HG02623 (cell line): Measurements from ENCODE around the gene PRKCI.
"Not testable (repeated sequence)": the region's sequence is repeated elsewhere in the genome, so short reads cannot be mapped to it uniquely, and the experiment has no call there.

Experiments
- ATAC-seq: cut with Tn5 transposase; IDR thresholded peaks from one replicate; pipeline ENCODE4 v1.9.1; 2021; ENCODE audit warnings: moderate library complexity; ENCODE audit not compliant: unreplicated experiment

Gene PRKCI

DNA sequence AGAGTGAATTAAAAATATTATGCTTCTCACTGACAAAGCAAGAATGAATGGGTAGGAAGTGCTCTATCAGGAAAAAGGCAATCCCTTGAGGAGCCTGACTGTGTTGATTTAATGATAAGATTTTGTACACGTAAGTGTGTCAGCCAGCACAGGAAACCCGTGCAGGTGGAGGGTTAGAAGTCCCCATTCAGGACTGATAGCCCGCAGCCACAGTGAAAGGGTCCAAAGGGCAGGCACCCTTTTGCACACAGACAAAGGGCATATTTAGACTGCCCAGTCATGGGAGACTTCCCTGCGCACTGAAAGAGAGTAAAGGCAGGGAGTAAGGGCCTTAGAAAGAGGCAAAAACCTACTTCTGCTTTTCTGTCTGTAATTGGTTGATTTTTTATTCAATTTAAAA lies 108.9 kb downstream of the PRKCI start:
- no peak for ATAC-seq

DNA sequence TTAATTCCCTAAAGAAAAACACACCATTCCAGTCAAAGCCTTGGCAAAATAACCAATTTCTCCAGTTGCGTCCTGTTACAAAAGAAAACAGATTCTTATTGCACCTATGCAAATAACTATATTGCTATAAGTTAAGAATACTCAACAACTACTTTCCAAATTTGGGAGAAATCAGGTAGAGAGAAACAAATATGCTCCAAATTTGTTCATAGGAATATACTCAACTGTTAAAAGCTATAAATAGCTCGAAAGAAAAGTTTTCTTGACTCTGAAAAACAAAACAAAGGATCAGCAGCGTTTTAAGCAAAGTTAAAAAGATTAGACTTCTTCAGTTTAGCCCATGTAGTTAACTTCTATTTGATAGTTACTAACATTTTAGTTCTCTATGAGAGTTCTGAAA lies 115.2 kb downstream of the PRKCI start:
- ATAC-seq = no peak

DNA sequence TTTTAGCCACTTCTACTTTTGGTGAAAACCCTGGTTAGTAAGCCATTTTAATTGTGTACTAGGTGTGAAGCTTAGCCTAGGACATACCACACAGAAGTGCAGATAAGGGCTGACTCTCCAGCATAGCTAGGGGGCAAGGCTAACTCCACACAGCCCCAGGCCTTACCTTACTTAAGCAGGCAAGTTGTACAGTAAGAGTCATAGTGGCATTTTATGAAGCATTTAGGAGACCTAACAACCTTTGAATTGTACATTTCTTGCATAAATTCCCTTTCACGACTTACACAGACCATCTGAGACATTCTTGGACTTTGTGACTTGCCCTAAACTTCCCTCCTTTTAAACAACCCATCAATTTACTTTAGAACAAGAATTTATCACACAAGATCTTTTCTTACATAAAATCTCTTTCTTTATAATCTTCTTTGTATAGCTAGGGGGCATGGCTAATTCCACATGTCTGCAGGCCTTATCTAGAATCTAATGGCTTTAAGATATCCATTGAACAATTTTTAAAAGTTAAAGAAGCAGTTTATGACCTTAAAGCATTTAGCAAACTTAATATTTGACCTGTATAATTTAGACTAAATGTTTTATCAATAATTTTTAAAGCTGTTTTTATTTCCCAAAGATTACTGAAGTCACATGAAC lies 116.6 kb downstream of the PRKCI start:
- ATAC-seq = no peak

DNA sequence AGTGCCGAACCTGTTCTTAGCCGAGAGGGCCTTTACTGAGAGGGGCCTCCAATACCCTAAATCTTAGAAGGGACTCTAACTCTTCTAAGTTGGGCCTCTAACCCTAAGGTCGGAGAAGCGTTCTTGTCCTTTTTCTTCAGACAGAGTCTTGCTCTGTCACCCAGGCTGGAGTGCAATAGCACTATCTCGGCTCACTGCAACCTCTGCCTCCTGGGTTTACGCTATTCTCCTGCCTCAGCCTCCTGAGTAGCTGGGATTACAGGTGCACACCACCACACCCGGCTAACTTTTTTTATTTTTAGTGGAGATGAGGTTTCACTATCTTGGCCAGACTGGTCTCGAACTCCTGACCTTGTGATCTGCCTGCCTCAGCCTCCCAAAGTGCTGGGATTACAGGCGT lies 120.0 kb downstream of the PRKCI start:
- ATAC-seq = not testable (repeated sequence)

DNA sequence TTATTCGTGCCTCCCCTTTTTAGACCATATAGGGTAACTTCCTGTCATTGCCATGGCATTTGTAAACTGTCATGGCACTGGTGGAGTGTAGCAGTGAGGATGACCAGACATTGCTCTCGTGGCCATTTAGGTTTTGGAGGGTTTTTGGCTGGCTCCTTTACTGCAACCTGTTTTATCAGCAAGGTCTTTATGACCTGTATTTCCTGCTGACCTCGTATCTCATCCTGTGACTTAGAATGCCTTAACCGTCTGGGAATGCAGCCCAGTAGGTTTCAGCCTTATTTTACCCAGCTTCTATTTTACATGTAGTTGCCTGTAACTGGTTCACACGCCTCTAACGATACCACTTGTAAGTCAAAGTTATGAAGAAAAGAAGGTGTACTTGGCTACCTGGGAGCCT lies 121.6 kb downstream of the PRKCI start:
- ATAC-seq = not testable (repeated sequence)

DNA sequence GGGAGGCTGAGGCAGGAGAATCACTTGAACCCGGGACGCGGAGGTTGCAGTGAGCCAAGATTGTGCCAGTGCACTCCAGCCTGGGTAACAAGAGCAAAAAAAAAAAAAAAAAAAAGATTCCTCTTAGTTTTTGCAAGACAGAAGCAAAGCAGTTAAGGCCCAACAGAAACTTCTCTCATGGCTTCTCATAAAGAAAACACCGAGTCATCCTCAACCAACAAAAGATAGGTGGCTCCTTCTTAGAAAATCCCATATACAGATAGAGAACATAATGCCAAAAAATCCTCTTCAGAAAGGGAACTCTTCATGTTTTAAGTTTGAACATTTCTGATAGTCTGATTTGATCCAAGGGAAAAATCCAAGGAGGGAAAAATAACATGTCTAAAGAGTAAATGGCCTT lies 122.7 kb downstream of the PRKCI start:
- no peak for ATAC-seq

DNA sequence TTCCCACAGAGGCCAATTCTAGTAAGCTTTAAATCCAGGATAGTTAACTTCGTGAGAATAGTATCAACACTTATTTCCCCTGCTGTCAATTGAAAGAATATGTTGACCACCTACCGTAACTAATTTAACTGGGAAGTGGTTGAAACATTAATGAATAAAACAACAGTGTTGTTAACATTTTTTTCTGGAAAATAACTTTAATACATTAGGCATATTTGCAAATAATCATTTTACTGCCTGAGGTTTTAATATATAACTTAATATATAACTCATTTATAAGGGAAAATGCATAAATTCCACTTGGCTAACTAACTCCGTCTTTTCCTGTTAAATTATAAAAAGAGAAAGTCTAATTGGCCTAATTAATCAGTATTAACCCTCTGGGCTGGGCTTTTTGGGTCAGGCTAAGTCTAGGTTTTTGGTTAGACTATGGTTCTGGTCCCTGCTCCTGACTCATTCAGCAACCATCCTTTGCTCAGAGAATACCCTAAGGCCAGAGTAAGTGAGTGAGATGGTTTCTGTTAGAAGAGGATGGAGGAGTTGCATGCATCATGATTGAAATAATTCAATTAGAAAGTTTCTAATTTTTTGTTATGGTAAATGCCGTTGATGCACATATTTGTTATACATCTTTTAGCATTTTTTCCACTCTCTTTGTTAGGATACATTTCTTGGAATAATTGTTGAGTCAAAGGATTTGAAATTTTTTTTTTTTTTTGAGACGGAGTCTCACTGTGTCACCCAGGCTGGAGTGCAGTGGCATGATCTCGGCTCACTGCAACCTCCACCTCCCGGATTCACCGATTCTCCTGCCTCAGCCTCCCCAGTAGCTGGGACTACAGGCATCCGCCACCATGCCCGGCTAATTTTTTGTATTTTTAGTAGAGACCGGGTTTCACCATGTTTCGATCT lies 124.5 kb downstream of the PRKCI start:
- ATAC-seq = no peak

DNA sequence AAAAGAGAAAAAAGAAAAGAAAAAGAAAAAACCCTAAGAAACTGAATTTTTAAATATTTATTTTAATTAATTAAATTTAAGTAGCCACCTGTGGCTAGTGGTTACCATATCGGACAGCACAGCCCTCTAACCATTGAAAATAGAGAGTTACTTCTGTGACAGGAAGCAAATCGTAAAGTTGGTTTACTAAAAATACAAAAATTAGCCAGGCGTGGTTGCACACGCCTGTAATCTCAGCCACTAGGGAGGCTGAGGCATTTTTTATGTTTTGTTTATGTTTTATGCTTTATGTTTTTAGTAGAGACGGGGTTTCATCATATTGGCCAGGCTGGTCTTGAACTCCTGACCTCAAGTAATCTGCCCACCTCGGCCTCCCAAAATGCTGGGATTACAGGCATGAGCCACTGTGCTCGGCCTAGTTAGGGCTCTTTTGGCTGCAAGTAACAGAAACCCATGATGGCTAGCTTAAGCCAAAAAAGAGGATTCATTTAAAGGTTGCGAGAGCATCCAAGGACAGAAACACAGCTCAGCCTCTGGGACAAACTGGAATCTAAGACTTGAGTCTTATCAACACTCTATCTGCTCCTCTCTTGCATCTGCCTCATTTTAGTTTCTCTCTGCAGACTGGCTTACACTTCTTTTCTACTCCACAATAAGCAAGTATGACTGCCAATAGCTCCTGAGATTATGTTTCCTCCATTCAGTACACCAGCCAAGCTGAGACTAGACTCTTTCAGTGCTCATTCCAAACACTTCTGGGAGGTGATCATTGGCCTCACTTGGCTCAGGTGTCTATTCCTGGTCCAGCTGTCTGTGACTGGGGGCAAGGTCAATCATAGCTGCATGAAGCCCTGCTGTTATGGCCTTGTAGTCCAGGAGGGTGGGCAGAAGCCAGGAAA lies 128.5 kb downstream of the PRKCI start:
- peak; percentile 33 for ATAC-seq

DNA sequence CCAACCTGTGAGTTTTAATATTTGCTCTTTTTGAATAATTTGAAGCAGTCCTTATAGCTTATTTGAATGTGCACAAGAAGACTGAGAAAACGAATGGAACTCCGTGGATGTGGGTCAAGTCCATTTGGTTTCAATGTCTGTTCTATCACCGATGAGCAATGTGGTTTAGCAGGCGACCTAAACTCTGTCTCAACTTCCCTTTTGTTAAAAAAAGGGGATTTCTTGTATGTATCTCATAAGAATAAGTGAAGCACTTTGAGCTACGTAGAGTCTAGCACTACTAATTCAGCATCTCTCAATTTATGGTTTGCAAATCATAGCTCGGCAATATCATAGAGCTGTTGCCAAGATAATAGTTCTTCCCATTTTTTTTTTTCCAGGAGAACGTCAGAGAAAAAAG lies 130.7 kb downstream of the PRKCI start:
- no peak for ATAC-seq

DNA sequence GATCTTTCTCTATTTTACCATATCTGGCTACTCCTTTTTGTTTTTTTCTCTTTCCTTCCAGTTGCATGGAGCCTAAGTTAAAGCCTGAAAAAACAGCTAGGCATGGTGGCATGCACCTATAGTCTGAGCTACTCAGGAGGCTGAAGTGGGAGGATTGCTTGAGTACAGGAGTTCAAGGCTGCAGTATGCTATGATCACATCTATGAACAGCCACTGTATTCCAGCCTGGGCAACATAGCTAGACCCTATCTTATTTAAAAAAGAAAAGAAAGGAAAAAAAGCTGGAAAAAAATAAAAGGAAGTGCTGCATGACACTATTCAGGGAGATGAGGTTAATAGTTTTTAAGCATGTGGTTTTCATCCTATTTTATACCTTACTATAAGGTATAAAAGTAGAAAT lies 131.3 kb downstream of the PRKCI start:
- no peak for ATAC-seq

DNA sequence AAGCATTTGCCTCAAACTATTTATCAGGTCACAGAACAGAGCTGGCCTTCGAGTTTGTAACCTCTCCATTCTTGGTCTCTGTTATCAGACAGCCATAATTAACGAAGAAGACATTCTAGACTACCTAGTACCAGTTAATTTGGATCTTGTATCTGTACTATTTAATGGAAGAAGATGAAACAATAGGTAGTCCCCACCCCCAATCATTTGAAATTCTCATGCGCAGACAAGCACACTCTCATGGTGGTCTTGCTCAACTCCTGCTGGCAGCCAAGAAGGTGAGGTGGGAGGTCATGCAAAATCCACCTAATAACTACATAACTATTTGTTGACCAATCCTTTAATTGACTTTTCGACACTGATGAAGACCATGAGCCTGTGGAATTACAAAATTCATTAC lies 132.5 kb downstream of the PRKCI start:
- no peak for ATAC-seq
